HepG2 (cell line): ENCODE data around the gene LRRC3. TPM values are rescaled to one million over a fixed set of nuclear protein-coding genes. Genes with fewer than 3 reads are reported as not detected.

ENCODE experiments used
- ATAC-seq: fragments of 200-7000 bp; cut with Tn5 transposase; 3 replicates; pipeline ENCODE4 v1.9.1; 2020; ENCODE audit warnings: mild to moderate bottlenecking, moderate library complexity
- BruUV-seq: library from RNA; stranded (reverse); fragments of 400-500 nt; replicated peaks from 2 replicates; lab custom pipeline; 2021; lab: Mats Ljungman, UMichigan
- CTCF ChIA-PET: fragments of 300-600 bp; formaldehyde crosslinking; extraction: SDS; loops from one replicate; lab custom pipeline; 2021; ENCODE audit warnings: low total read pairs, inconsistent platforms, low intra/inter-chr PET ratio; lab: Yijun Ruan, JAX
- POLR2A ChIA-PET: fragments of 350-600 bp; sonication (Branson Sonifier 250); formaldehyde crosslinking; loops from one replicate; lab custom pipeline; 2020; ENCODE audit warnings: antibody characterized with exemption, inconsistent platforms; lab: Yijun Ruan, JAX
- DNase-seq: peaks from one replicate; pipeline ENCODE4 v3.0.0-alpha.2; 2015; ENCODE audit warnings: low spot score
- FAIRE-seq: peaks from 3 replicates; lab custom pipeline; 2011; peaks lifted over from hg19 to GRCh38; lab: Jason Lieb, UNC
- H2AFZ ChIP-seq: one replicate; pipeline ENCODE4 v1.6.1; 2011; ENCODE audit warnings: low read length, inconsistent platforms
- H3K27ac ChIP-seq: fragments of 300-600 bp; 3 replicates; pipeline ENCODE4 v1.8.0; 2011; ENCODE audit warnings: mixed run types, mild to moderate bottlenecking, mixed read lengths, low read length, inconsistent platforms; ENCODE audit not compliant: insufficient read depth; ENCODE audit errors: extremely low read length
- H3K27me3 ChIP-seq, 2 experiments: fragments of 200-600 bp in 1 of 2; 2 replicates in 1 of 2; 3 replicates in 1 of 2; pipeline versions ENCODE4 v1.6.0 to v1.8.0; 2011; ENCODE audit warnings: low read length in 2 of 2, mild to moderate bottlenecking in 2 of 2, moderate library complexity in 2 of 2, inconsistent platforms in 1 of 2; ENCODE audit not compliant: insufficient read depth in 2 of 2, control insufficient read depth in 1 of 2
- H3K36me3 ChIP-seq, 2 experiments: fragments of 200-600 bp in 1 of 2; replicated peaks in 1 of 2; 2 replicates in 1 of 2; 3 replicates in 1 of 2; pipeline versions ENCODE4 v1.5.1 to v1.8.0; 2011; ENCODE audit warnings: low read length in 2 of 2, inconsistent platforms in 1 of 2; ENCODE audit not compliant: insufficient read depth in 2 of 2, control insufficient read depth in 1 of 2
- H3K4me1 ChIP-seq: 2 replicates; pipeline ENCODE4 v1.5.1; 2012; ENCODE audit warnings: low read length, inconsistent platforms; ENCODE audit not compliant: insufficient read depth
- H3K4me2 ChIP-seq: 2 replicates; pipeline ENCODE4 v1.6.0; 2011; ENCODE audit warnings: low read depth, low read length, inconsistent platforms
- H3K4me3 ChIP-seq, 3 experiments: fragments of 200-600 bp in 1 of 3; sonication (generic), shearing (Covaris generic) in 1 of 3; replicated peaks in 1 of 3; 2 replicates each; pipeline ENCODE4 v1.5.1; 2011 to 2016; ENCODE audit warnings: low read length in 3 of 3, inconsistent platforms in 2 of 3, low read depth in 2 of 3, mild to moderate bottlenecking in 2 of 3, control low read depth in 1 of 3, mixed read lengths in 1 of 3; ENCODE audit not compliant: insufficient read depth in 1 of 3
- H3K79me2 ChIP-seq: one replicate; pipeline ENCODE4 v1.6.1; 2011; ENCODE audit warnings: low read length, inconsistent platforms; ENCODE audit not compliant: insufficient read depth
- H3K9ac ChIP-seq: 2 replicates; pipeline ENCODE4 v1.6.0; 2011; ENCODE audit warnings: mild to moderate bottlenecking, low read depth, low read length, inconsistent platforms; ENCODE audit not compliant: insufficient read depth
- H3K9me3 ChIP-seq: 2 replicates; pipeline ENCODE4 v1.5.1; 2012; ENCODE audit warnings: mild to moderate bottlenecking, low read length
- H4K20me1 ChIP-seq: 2 replicates; pipeline ENCODE4 v1.6.0; 2011; ENCODE audit warnings: inconsistent platforms, mild to moderate bottlenecking, low read length, moderate library complexity; ENCODE audit not compliant: insufficient read depth
- AGO1 ChIP-seq: fragments of 200-400 bp; formaldehyde crosslinking; IDR thresholded peaks from 2 replicates; pipeline ENCODE4 v1.6.1; 2017; ENCODE audit warnings: mild to moderate bottlenecking, low read depth, low read length, moderate library complexity; ENCODE audit not compliant: poor library complexity, severe bottlenecking
- AGO2 ChIP-seq: fragments of 200-400 bp; formaldehyde crosslinking; optimal IDR thresholded peaks from 2 replicates; pipeline ENCODE3; 2017; ENCODE audit warnings: mild to moderate bottlenecking, low read depth, low read length, moderate library complexity
- ATF4 ChIP-seq, 2 experiments: fragments of 450-650 bp in 1 of 2; sonication (generic) in 1 of 2; formaldehyde crosslinking; IDR thresholded peaks; 2 replicates each; pipeline versions ENCODE4 v1.5.0 to v1.8.0; 2020 to 2022; ENCODE audit warnings: mild to moderate bottlenecking in 1 of 2, missing genetic modification reagents in 1 of 2
- FOXO4 ChIP-seq: sonication (generic); formaldehyde crosslinking; conservative IDR thresholded peaks from 2 replicates; pipeline ENCODE4 v1.8.1; 2023; ENCODE audit warnings: missing genetic modification reagents
- GATAD1 ChIP-seq: IDR thresholded peaks from 2 replicates; pipeline ENCODE4 v1.6.1; 2016; ENCODE audit warnings: missing genetic modification reagents, missing compliant biosample characterization
- MAFF ChIP-seq: IDR thresholded peaks from 2 replicates; pipeline ENCODE4 v1.6.1; 2011; ENCODE audit warnings: low read depth, low read length, improper control_type of control experiment
- POLR2A ChIP-seq, 2 experiments: IDR thresholded peaks; 2 replicates each; pipeline ENCODE4 v1.6.1; 2011; ENCODE audit warnings: low read depth in 2 of 2, low read length in 2 of 2, mild to moderate bottlenecking in 1 of 2, moderate library complexity in 1 of 2; ENCODE audit not compliant: insufficient read depth in 1 of 2
- RBFOX2 ChIP-seq: fragments of 200-400 bp; formaldehyde crosslinking; IDR thresholded peaks from 2 replicates; pipeline ENCODE4 v1.6.1; 2017; ENCODE audit warnings: low read depth, mild to moderate bottlenecking, low read length
- SP4 ChIP-seq: sonication (generic); formaldehyde crosslinking; IDR thresholded peaks from 2 replicates; pipeline ENCODE4 v1.8.1; 2023; ENCODE audit warnings: mild to moderate bottlenecking, missing genetic modification reagents
- ZIK1 ChIP-seq: sonication (generic); formaldehyde crosslinking; IDR thresholded peaks from 2 replicates; pipeline ENCODE4 v1.5.0; 2020; ENCODE audit warnings: mild to moderate bottlenecking, low read depth, missing genetic modification reagents, borderline replicate concordance
- ZNF343 ChIP-seq: sonication (generic); formaldehyde crosslinking; IDR thresholded peaks from 2 replicates; pipeline ENCODE4 v1.4.0; 2020; ENCODE audit warnings: mild to moderate bottlenecking, missing genetic modification reagents
- ZNF547 ChIP-seq: sonication (generic); formaldehyde crosslinking; IDR thresholded peaks from 2 replicates; pipeline ENCODE4 v1.5.1; 2020; ENCODE audit warnings: mild to moderate bottlenecking, missing genetic modification reagents
- ZNF660 ChIP-seq: sonication (generic); formaldehyde crosslinking; IDR thresholded peaks from 2 replicates; pipeline ENCODE4 v1.5.1; 2020; ENCODE audit warnings: mild to moderate bottlenecking, low read depth, missing genetic modification reagents, borderline replicate concordance
- WGBS: methylation state at CpG from one replicate; pipeline ENCODE4 v1.1.6; 2017; ENCODE audit warnings: low lambda C conversion rate; 5-methylcytosine and 5-hydroxymethylcytosine counted together
- in situ Hi-C: cut with HindIII; loops from 2 replicates; pipeline ENCODE4 v1.10.0; 2017; ENCODE audit warnings: low pct_unique_long_range_greater_than_20kb; ENCODE audit not compliant: extremely low pct_ligation_motif_present
- intact Hi-C: fragments of 100-400 bp; cut with micrococcal nuclease; formaldehyde crosslinking; loops from one replicate; pipeline ENCODE4 v1.10.0; 2022; ENCODE audit not compliant: unreplicated experiment
- polyA plus RNA-seq, 8 experiments: library from polyadenylated mRNA; depleted of rRNA in 3 of 8; stranded (reverse) in 7 of 8; unstranded in 1 of 8; fragments of >200 nt; fragmentation: Illumina TruSeq in 4 of 8; extraction: Trizol in 4 of 8; gene quantifications; 2 replicates each; pipeline versions ENCODE4 v1.2.1 to v1.2.3, GENCODE V29; 2011 to 2016; ENCODE audit warnings: low read depth in 4 of 8, missing spikeins in 1 of 8, mixed read lengths in 1 of 8; ENCODE audit not compliant: insufficient read depth in 1 of 8
- total RNA-seq, 5 experiments: library from RNA; depleted of rRNA; stranded (reverse); fragments of >200 nt; fragmentation: Illumina TruSeq; extraction: Trizol; gene quantifications; 2 replicates each; pipeline ENCODE4 v1.2.3, GENCODE V29; 2016; ENCODE audit warnings: low read depth in 1 of 5

Gene LRRC3
- total and polyA plus RNA-seq, 2 of the 13 experiments (the other 11 are each of a cell fraction or from before 2014, with no cell fraction given) = 4.8 to 16.5 TPM

- no peaks in the 10 kb centered on the region for H3K36me3 ChIP-seq
- no peaks in the 10 kb centered on the region for H3K27me3 ChIP-seq
- DNase-seq (no peak), ATAC-seq (no peak), FAIRE-seq (no peak)
- no peak overlapping the region for H2AFZ ChIP-seq
- intact Hi-C loops (no loop called here), in situ Hi-C loops (no loop called here)
- 96% methylated on average over 14 of the region's 18 CpGs for WGBS
- peak overlapping the region; percentile 96 for H3K4me2 ChIP-seq
- H3K4me1 ChIP-seq = peaks cover 25% of the 10 kb centered on the region
- H3K27ac ChIP-seq = no peak overlapping the region
- H3K79me2 ChIP-seq = no peaks in the 10 kb centered on the region
- POLR2A ChIA-PET = interaction anchor here (1.1 to 1.7 kb wide), 2 partner anchors 17 to 18 kb away, joined by 3 to 6 read pairs; no protein-coding TSS in a partner anchor
- no TSS peak for BruUV-seq
- CTCF ChIA-PET = no interaction called here
- no peak overlapping the region for H3K9ac ChIP-seq
- peak; percentile 19 for TF ChIP-seq SP4 (CRISPR knock-in tag)
- TF ChIP-seq ZIK1 = no peak
- H3K4me3 ChIP-seq = peak overlapping the region in 1 of 3 experiments; percentile 67; a peak in 2 of 6 replicates
- H4K20me1 ChIP-seq = no peaks in the 10 kb centered on the region
- H3K9me3 ChIP-seq = no peaks in the 10 kb centered on the region
Observed at GRCh38 chr21:44499211-44499560, 43.9 kb downstream of the LRRC3 start.

GRCh38 chr21:44499631-44500030, 44.3 kb downstream of the LRRC3 start:
- no TSS peak for BruUV-seq
- CTCF ChIA-PET = no interaction called here
- in situ Hi-C loops = no loop called here

More at GRCh38 chr21:44499631-44500030, 44.3 kb downstream of the LRRC3 start:
- H3K9ac ChIP-seq = no peak overlapping the region
- no peaks in the 10 kb centered on the region for H4K20me1 ChIP-seq
- H3K4me3 ChIP-seq = no peak overlapping the region
- ATAC-seq (no peak; the same call in 2 of the 3 replicates), DNase-seq (no peak), FAIRE-seq (no peak)
- H3K4me1 ChIP-seq = peaks cover 28% of the 10 kb centered on the region
- H2AFZ ChIP-seq = no peak overlapping the region
- TF ChIP-seq AGO1 (peak; percentile 90), ZNF547 (CRISPR knock-in tag) (no peak), MAFF (no peak), ZNF343 (no peak), RBFOX2 (peak; percentile 66), ZNF660 (CRISPR knock-in tag) (no peak), ATF4 (CRISPR knock-in tag; IDR thresholded peaks at IDR 0.05) (no peak), POLR2A (IDR thresholded peaks at IDR 0.05; ENCODE audit: insufficient read depth in 1 of 2, low read depth in 2 of 2, low read length in 2 of 2) (0 out of 4 replicates have a peak, but pooled peaks of 1 of the 2 experiments have one; percentile 28), GATAD1 (CRISPR knock-in tag) (no peak), AGO2 (peak; percentile 69), FOXO4 (CRISPR knock-in tag) (no peak)
- WGBS = no CpG with 5 or more reads among the region's 23 CpGs
- POLR2A ChIA-PET = no interaction called here
- no peaks in the 10 kb centered on the region for H3K9me3 ChIP-seq
- no peaks in the 10 kb centered on the region for H3K36me3 ChIP-seq
- H3K79me2 ChIP-seq = no peaks in the 10 kb centered on the region
- H3K4me2 ChIP-seq = no peak overlapping the region
- intact Hi-C loops = no loop called here
- no peak overlapping the region for H3K27ac ChIP-seq
- no peaks in the 10 kb centered on the region for H3K27me3 ChIP-seq
